Prostate gland (tissue), 2 donors: ENCODE measurements around the gene RGS3. TPM values are rescaled to one million over a fixed set of nuclear protein-coding genes. Genes with fewer than 3 reads are reported as not detected.

Experiments
- DNase-seq: peaks from one replicate; pipeline ENCODE4 v3.0.0-alpha.2; 2019; ENCODE audit warnings: low spot score
- H3K27ac ChIP-seq, 2 donors: fragments of 200-600 bp; sonication (generic); 2 replicates each; pipeline ENCODE4 v1.5.1; 2017 to 2019
- H3K27me3 ChIP-seq: fragments of 200-600 bp; sonication (generic); replicated peaks from 2 replicates; pipeline ENCODE4 v1.5.1; 2019; ENCODE audit not compliant: insufficient read depth
- H3K36me3 ChIP-seq, 2 donors: fragments of 200-600 bp; sonication (generic); 1 replicate in 1 of 2; 2 replicates in 1 of 2; pipeline versions ENCODE4 v1.5.1 to v1.8.1; 2017 to 2019
- H3K4me1 ChIP-seq: fragments of 200-600 bp; sonication (generic); replicated peaks from 2 replicates; pipeline ENCODE4 v1.5.1; 2019
- H3K4me3 ChIP-seq, 2 donors: fragments of 200-600 bp; sonication (generic); 2 replicates each; pipeline ENCODE4 v1.5.1; 2017 to 2019
- H3K9me3 ChIP-seq: fragments of 200-600 bp; sonication (generic); 2 replicates; pipeline ENCODE4 v1.5.1; 2017
- CTCF ChIP-seq, 4 experiments: fragments of 200-600 bp in 2 of 4; fragments of 450-650 bp in 2 of 4; sonication (generic) in 2 of 4; IDR thresholded peaks; 1 replicate in 3 of 4; 2 replicates in 1 of 4; pipeline ENCODE4 v1.5.1; 2016 to 2019; ENCODE audit warnings: antibody characterized with exemption in 4 of 4, mild to moderate bottlenecking in 2 of 4, moderate library complexity in 2 of 4
- POLR2A ChIP-seq: fragments of 450-650 bp; IDR thresholded peaks from one replicate; pipeline ENCODE4 v1.6.1; 2016; ENCODE audit warnings: antibody characterized with exemption, mild to moderate bottlenecking
- POLR2AphosphoS5 ChIP-seq: sonication (generic); formaldehyde crosslinking; IDR thresholded peaks from one replicate; pipeline ENCODE4 v1.6.1; 2017; ENCODE audit warnings: antibody characterized with exemption
- WGBS: methylation state at CpG from one replicate; pipeline ENCODE4 v1.1.5; 2018; 5-methylcytosine and 5-hydroxymethylcytosine counted together
- intact Hi-C: fragments of 100-400 bp; cut with DNase I; formaldehyde crosslinking; loops from one replicate; pipeline ENCODE4 v1.14.2; 2022
- total RNA-seq, 2 donors: library from RNA; depleted of rRNA; stranded (reverse); fragments of >200 nt; gene quantifications; one replicate each; pipeline ENCODE4 v1.1.0, GENCODE V29; 2016

The RGS3 gene
- total RNA-seq, 2 donors from 2014 or later, result 26.5 to 98.9 TPM

GRCh38 chr9:113501852-113502251 lies 38.3 kb downstream of the RGS3 start:
- whole genome bisulfite sequencing, result 87% methylated on average over 5 of the region's 5 CpGs
- intact Hi-C loops, result no loop called here
- Histone ChIP-seq H3K27me3 (no peaks in the 10 kb centered on the region), H3K36me3 (no peaks in the 10 kb centered on the region), H3K4me1 (no peaks in the 10 kb centered on the region), H3K27ac (no peak overlapping the region), H3K4me3 (peak overlapping the region in 1 of 2 donors; percentile 1), H3K9me3 (no peaks in the 10 kb centered on the region)
- TF ChIP-seq CTCF (IDR thresholded peaks at IDR 0.05), result no peak
- no peak for TF ChIP-seq POLR2A
- no peak for DNase-seq

DNA sequence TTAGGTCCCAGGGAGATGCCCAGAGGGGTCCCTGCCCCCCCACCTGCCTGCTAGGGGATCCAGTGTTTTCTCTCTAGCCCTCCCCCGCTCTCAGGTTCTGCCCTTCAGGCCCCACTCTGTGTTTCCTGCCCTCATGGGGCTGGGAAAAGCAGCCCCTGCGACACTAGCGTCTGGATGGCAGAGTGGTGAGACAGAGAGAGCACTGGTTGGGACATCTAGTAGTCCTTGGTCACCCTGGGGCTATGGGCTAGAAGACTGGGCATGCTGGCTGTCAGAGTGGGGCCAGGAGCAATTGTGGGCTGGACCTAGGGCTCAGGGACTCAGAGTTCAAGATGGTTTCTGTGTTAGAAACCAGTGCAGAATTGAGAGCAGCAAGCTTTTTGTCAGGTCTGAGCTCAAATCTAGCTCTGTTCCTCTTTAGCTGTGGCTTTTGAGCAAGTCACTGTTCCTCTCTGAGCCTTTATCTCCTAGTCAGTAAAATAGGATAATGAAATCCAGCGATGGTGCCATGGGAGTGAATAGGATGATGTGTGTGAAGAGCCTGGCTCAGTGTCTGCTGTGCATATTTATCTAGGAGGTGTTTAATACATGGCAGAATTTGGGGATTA lies 39.0 kb downstream of the RGS3 start:
- no peak for DNase-seq
- Histone ChIP-seq H3K27me3 (no peaks in the 10 kb centered on the region), H3K9me3 (no peaks in the 10 kb centered on the region), H3K4me3 (peak overlapping the region in 1 of 2 donors; percentile 1), H3K36me3 (no peaks in the 10 kb centered on the region), H3K27ac (no peak overlapping the region), H3K4me1 (no peaks in the 10 kb centered on the region)
- 74% methylated on average over 4 of the region's 4 CpGs for WGBS
- TF ChIP-seq CTCF (IDR thresholded peaks at IDR 0.05), result no peak
- TF ChIP-seq POLR2AphosphoS5, result no peak
- intact Hi-C loops, result no loop called here

- H3K36me3 ChIP-seq, result no peaks in the 10 kb centered on the region
- TF ChIP-seq POLR2A (no peak), POLR2AphosphoS5 (no peak), CTCF (IDR thresholded peaks at IDR 0.05) (no peak)
- intact Hi-C loops, result no loop called here
- H3K9me3 ChIP-seq, result no peaks in the 10 kb centered on the region
- no peak overlapping the region for H3K4me3 ChIP-seq
- H3K27me3 ChIP-seq, result no peaks in the 10 kb centered on the region
- H3K27ac ChIP-seq, result no peak overlapping the region
- H3K4me1 ChIP-seq, result no peaks in the 10 kb centered on the region
- DNase-seq, result no peak
- 85% methylated on average over 8 of the region's 8 CpGs for WGBS
Observed at GRCh38 chr9:113503131-113503541, 39.6 kb downstream of the RGS3 start.

- H3K27me3 ChIP-seq, result no peaks in the 10 kb centered on the region
- H3K36me3 ChIP-seq, result no peaks in the 10 kb centered on the region
- H3K4me3 ChIP-seq, result no peak overlapping the region
- H3K4me1 ChIP-seq, result no peaks in the 10 kb centered on the region
- TF ChIP-seq POLR2A, result no peak
- TF ChIP-seq CTCF (IDR thresholded peaks at IDR 0.05), result no peak
- no peak for TF ChIP-seq POLR2AphosphoS5
- no peak overlapping the region for H3K27ac ChIP-seq
- intact Hi-C loops, result no loop called here
- no peak for DNase-seq
- no peaks in the 10 kb centered on the region for H3K9me3 ChIP-seq
- 58% methylated on average over 10 of the region's 10 CpGs for WGBS
Observed at GRCh38 chr9:113503613-113504211, 40.2 kb downstream of the RGS3 start.
